SK-N-SH (cell line): ENCODE data around the gene EXOC2. TPM values are rescaled to one million over a fixed set of nuclear protein-coding genes. Genes with fewer than 3 reads are reported as not detected.

ENCODE experiments used
- CTCF ChIA-PET: fragments of 300-600, 350-600 bp; formaldehyde crosslinking; extraction: SDS; loops from one replicate; lab custom pipeline; 2021; lab: Yijun Ruan, JAX
- POLR2A ChIA-PET: fragments of 350-600 bp; sonication (Branson Sonifier 250); formaldehyde crosslinking; extraction: SDS; loops from one replicate; lab custom pipeline; 2020; ENCODE audit warnings: antibody characterized with exemption, inconsistent platforms; lab: Yijun Ruan, JAX
- DNase-seq: peaks from one replicate; pipeline ENCODE4 v3.0.0; 2012
- H2AFZ ChIP-seq: fragments of 200-600 bp; sonication (generic); 2 replicates; pipeline ENCODE4 v1.8.1; 2016; ENCODE audit warnings: antibody characterized with exemption, mild to moderate bottlenecking, low read depth
- H3F3A ChIP-seq: fragments of 200-600 bp; sonication (generic); replicated peaks from 2 replicates; pipeline ENCODE3; 2016; ENCODE audit warnings: antibody characterized with exemption, mild to moderate bottlenecking; ENCODE audit not compliant: insufficient read depth
- H3K27ac ChIP-seq, 2 experiments: fragments of 200-500 bp in 1 of 2; fragments of 200-600 bp in 1 of 2; sonication (Bioruptor generic) in 1 of 2; sonication (generic), shearing (Covaris generic) in 1 of 2; 2 replicates each; pipeline versions ENCODE4 v1.5.1 to v1.6.1; 2014 to 2016; ENCODE audit warnings: low read depth in 2 of 2, inconsistent platforms in 1 of 2, low read length in 1 of 2, mild to moderate bottlenecking in 1 of 2, mixed read lengths in 1 of 2
- H3K27me3 ChIP-seq: fragments of 200-600 bp; sonication (generic), shearing (Covaris generic); 2 replicates; pipeline ENCODE4 v1.6.1; 2016; ENCODE audit warnings: mixed run types; ENCODE audit not compliant: insufficient read depth
- H3K36me3 ChIP-seq, 2 experiments: fragments of 200-500 bp in 1 of 2; fragments of 200-600 bp in 1 of 2; sonication (Bioruptor generic) in 1 of 2; sonication (generic) in 1 of 2; replicated peaks in 1 of 2; 2 replicates each; pipeline versions ENCODE3 to v1.5.1; 2014 to 2016; ENCODE audit warnings: low read length in 1 of 2, mild to moderate bottlenecking in 1 of 2; ENCODE audit not compliant: insufficient read depth in 2 of 2, control insufficient read depth in 1 of 2
- H3K4me1 ChIP-seq, 2 experiments: fragments of 200-500 bp in 1 of 2; fragments of 200-600 bp in 1 of 2; sonication (Bioruptor generic) in 1 of 2; sonication (generic), shearing (Covaris generic) in 1 of 2; 2 replicates each; pipeline versions ENCODE4 v1.5.1 to v1.6.1; 2014 to 2016; ENCODE audit warnings: low read depth in 1 of 2, low read length in 1 of 2, mixed run types in 1 of 2; ENCODE audit not compliant: insufficient read depth in 2 of 2, control insufficient read depth in 1 of 2
- H3K4me2 ChIP-seq: fragments of 200-600 bp; sonication (generic), shearing (Covaris generic); 2 replicates; pipeline ENCODE4 v1.6.1; 2017; ENCODE audit warnings: mixed run types
- H3K4me3 ChIP-seq, 2 experiments: fragments of 200-500 bp in 1 of 2; fragments of 200-600 bp in 1 of 2; sonication (Bioruptor generic) in 1 of 2; sonication (generic), shearing (Covaris generic) in 1 of 2; 2 replicates each; pipeline versions ENCODE4 v1.5.1 to v1.8.1; 2014 to 2016; ENCODE audit warnings: low read depth in 2 of 2, inconsistent platforms in 1 of 2, low read length in 1 of 2, mild to moderate bottlenecking in 1 of 2, mixed read lengths in 1 of 2, moderate library complexity in 1 of 2
- H3K79me2 ChIP-seq: fragments of 200-600 bp; sonication (generic); 2 replicates; pipeline ENCODE4 v1.8.1; 2017; ENCODE audit warnings: mild to moderate bottlenecking; ENCODE audit not compliant: insufficient read depth
- H3K9ac ChIP-seq: fragments of 200-600 bp; sonication (generic); 2 replicates; pipeline ENCODE4 v1.6.1; 2017; ENCODE audit warnings: mixed run types
- H3K9me2 ChIP-seq: fragments of 200-600 bp; sonication (generic); 2 replicates; pipeline ENCODE4 v1.6.1; 2017; ENCODE audit warnings: mixed run types
- H3K9me3 ChIP-seq: fragments of 200-600 bp; sonication (generic); 2 replicates; pipeline ENCODE4 v1.6.1; 2017; ENCODE audit warnings: mixed run types, mild to moderate bottlenecking, moderate library complexity
- H4K20me1 ChIP-seq: fragments of 200-600 bp; sonication (generic); 2 replicates; pipeline ENCODE4 v1.6.1; 2017; ENCODE audit warnings: mild to moderate bottlenecking, mixed run types; ENCODE audit not compliant: insufficient read depth
- CHD2 ChIP-seq: fragments of 150-350 bp; IDR thresholded peaks from 2 replicates; pipeline ENCODE4 v1.6.1; 2018; ENCODE audit warnings: low read length; ENCODE audit not compliant: partially characterized antibody
- CTCF ChIP-seq: fragments of 200-600 bp; sonication (generic); IDR thresholded peaks from 2 replicates; pipeline ENCODE4 v1.6.1; 2017; ENCODE audit warnings: antibody characterized with exemption, mild to moderate bottlenecking, moderate library complexity
- EP300 ChIP-seq, 2 experiments: IDR thresholded peaks; 2 replicates each; pipeline versions ENCODE4 v1.4.0 to v1.6.1; 2012; ENCODE audit warnings: borderline replicate concordance in 1 of 2, low read depth in 1 of 2, low read length in 1 of 2
- FOXJ3 ChIP-seq: sonication (generic); formaldehyde crosslinking; IDR thresholded peaks from 2 replicates; pipeline ENCODE4 v1.5.1; 2020; ENCODE audit warnings: mild to moderate bottlenecking, missing genetic modification reagents
- GATA2 ChIP-seq: sonication (generic); formaldehyde crosslinking; IDR thresholded peaks from 2 replicates; pipeline ENCODE4 v1.5.0; 2020; ENCODE audit warnings: mild to moderate bottlenecking, missing genetic modification reagents
- IRF3 ChIP-seq: fragments of 150-350 bp; IDR thresholded peaks from 2 replicates; pipeline ENCODE4 v1.6.1; 2016; ENCODE audit warnings: mild to moderate bottlenecking, low read depth, low read length
- MAX ChIP-seq: IDR thresholded peaks from 2 replicates; pipeline ENCODE4 v1.4.0; 2012; ENCODE audit warnings: low read depth
- MXI1 ChIP-seq: IDR thresholded peaks from 2 replicates; pipeline ENCODE4 v1.6.1; 2012; ENCODE audit warnings: mild to moderate bottlenecking, low read depth, low read length, improper control_type of control experiment
- PBX3 ChIP-seq: IDR thresholded peaks from 2 replicates; pipeline ENCODE4; 2012
- REST ChIP-seq: IDR thresholded peaks from 2 replicates; pipeline ENCODE4 v1.6.1; 2012; ENCODE audit warnings: mild to moderate bottlenecking, low read depth, low read length, moderate library complexity
- RXRA ChIP-seq: IDR thresholded peaks from 2 replicates; pipeline ENCODE4 v1.4.0; 2012; ENCODE audit warnings: low read depth, mild to moderate bottlenecking, borderline replicate concordance
- YY1 ChIP-seq: IDR thresholded peaks from 2 replicates; pipeline ENCODE4 v1.4.0; 2012; ENCODE audit warnings: low read depth, mild to moderate bottlenecking
- ZBTB33 ChIP-seq: IDR thresholded peaks from 2 replicates; pipeline ENCODE4 v1.4.0; 2012; ENCODE audit warnings: low read depth, borderline replicate concordance
- WGBS: methylation state at CpG from one replicate; pipeline ENCODE4 v1.1.6; 2017; ENCODE audit warnings: low lambda C conversion rate; 5-methylcytosine and 5-hydroxymethylcytosine counted together
- polyA plus RNA-seq, 3 experiments: library from polyadenylated mRNA; depleted of rRNA; stranded (reverse); fragments of >200 nt; gene quantifications; 2 replicates each; pipeline ENCODE4 v1.2.3, GENCODE V29; 2012

EXOC2 gene
- polyA plus RNA-seq, 1 of the 3 experiments (the other 2 are of a cell fraction): 10.6 TPM

GRCh38 chr6:723540-723939, 30.6 kb upstream of the EXOC2 start:
- no peak overlapping the region for H3K9ac ChIP-seq
- TF ChIP-seq CHD2 (no peak), YY1 (no peak), RXRA (no peak), CTCF (peak; percentile 16; the same call in 1 of the 2 replicates), GATA2 (CRISPR knock-in tag) (no peak), ZBTB33 (no peak)
- TF ChIP-seq, all 33 proteins: peak for 1
- no peaks in the 10 kb centered on the region for H3K9me2 ChIP-seq
- no peaks in the 10 kb centered on the region for H3K79me2 ChIP-seq
- no peak overlapping the region for H3K27ac ChIP-seq
- 14% methylated on average over 3 of the region's 3 CpGs for WGBS
- no peak overlapping the region for H3K4me2 ChIP-seq
- no peaks in the 10 kb centered on the region for H3F3A ChIP-seq
- no peaks in the 10 kb centered on the region for H4K20me1 ChIP-seq
- no peaks in the 10 kb centered on the region for H3K4me1 ChIP-seq
- H3K9me3 ChIP-seq: no peaks in the 10 kb centered on the region
- H3K27me3 ChIP-seq: peaks cover 25% of the 10 kb centered on the region
- CTCF ChIA-PET: interaction anchor here (3.3 to 5.5 kb wide), 2 partner anchors 10 to 131 kb away, joined by 29 to 44 read pairs; no protein-coding TSS in a partner anchor
- H3K4me3 ChIP-seq: no peak overlapping the region
- POLR2A ChIA-PET: no interaction called here
- no peak overlapping the region for H2AFZ ChIP-seq
- no peaks in the 10 kb centered on the region for H3K36me3 ChIP-seq
- DNase-seq: no peak

GRCh38 chr6:722608-723007, 29.7 kb upstream of the EXOC2 start:
- no peak overlapping the region for H3K9ac ChIP-seq
- no peaks in the 10 kb centered on the region for H3K36me3 ChIP-seq
- H3F3A ChIP-seq: no peaks in the 10 kb centered on the region
- CTCF ChIA-PET: interaction anchor here (0.6 to 5.5 kb wide), 44 partner anchors 8 to 714 kb away, joined by 3 to 44 read pairs (median 4); partner anchors contain the start of gene EXOC2
- POLR2A ChIA-PET: no interaction called here
- H2AFZ ChIP-seq: no peak overlapping the region
- no peaks in the 10 kb centered on the region for H3K79me2 ChIP-seq
- no peak for DNase-seq
- H3K4me3 ChIP-seq: no peak overlapping the region
- no peaks in the 10 kb centered on the region for H3K9me3 ChIP-seq
- WGBS: 68% methylated on average over 4 of the region's 4 CpGs
- no peaks in the 10 kb centered on the region for H3K4me1 ChIP-seq
- no peak overlapping the region for H3K4me2 ChIP-seq
- TF ChIP-seq MAX (no peak), YY1 (no peak), IRF3 (no peak), PBX3 (no peak), CTCF (no peak), FOXJ3 (no peak), EP300 (IDR thresholded peaks at IDR 0.05; ENCODE audit: borderline replicate concordance in 1 of 2, low read depth in 1 of 2, low read length in 1 of 2) (no peak), REST (no peak), MXI1 (no peak)
- no peaks in the 10 kb centered on the region for H3K9me2 ChIP-seq
- H4K20me1 ChIP-seq: no peaks in the 10 kb centered on the region
- peaks cover 20% of the 10 kb centered on the region; the same call in 1 of the 2 replicates for H3K27me3 ChIP-seq
- no peak overlapping the region for H3K27ac ChIP-seq
